CD4-positive, alpha-beta memory T cell (primary cell): ENCODE data around the gene TACC3. TPM values are rescaled to one million over a fixed set of nuclear protein-coding genes. Genes with fewer than 3 reads are reported as not detected.

Experiments
- CTCF ChIA-PET: fragments of 350-600 bp; sonication (Branson Sonifier 250); formaldehyde crosslinking; loops from one replicate; lab custom pipeline; 2021; ENCODE audit warnings: inconsistent platforms; ENCODE audit not compliant: partially characterized antibody; lab: Charles Lee
- POLR2A ChIA-PET: fragments of 350-600 bp; sonication (Branson Sonifier 250); formaldehyde crosslinking; loops from one replicate; lab custom pipeline; 2021; ENCODE audit not compliant: partially characterized antibody; lab: Charles Lee
- DNase-seq, 5 donors: peaks; one replicate each; pipeline versions ENCODE4 v3.0.0 to v3.0.0-alpha.2; 2020 to 2022; ENCODE audit warnings: mixed read lengths in 1 of 5
- H3K27ac ChIP-seq: one replicate; pipeline ENCODE4 v1.7.0; 2013; ENCODE audit warnings: low read depth, low read length
- H3K27me3 ChIP-seq: 2 replicates; pipeline ENCODE4 v1.7.0; 2013; ENCODE audit warnings: mild to moderate bottlenecking, low read length, moderate library complexity; ENCODE audit not compliant: insufficient read depth
- H3K36me3 ChIP-seq: 2 replicates; pipeline ENCODE4 v1.7.0; 2013; ENCODE audit warnings: mild to moderate bottlenecking, low read length, moderate library complexity; ENCODE audit not compliant: insufficient read depth
- H3K4me1 ChIP-seq: 2 replicates; pipeline ENCODE4 v1.7.0; 2013; ENCODE audit warnings: mild to moderate bottlenecking, low read length, moderate library complexity; ENCODE audit not compliant: insufficient read depth
- H3K4me3 ChIP-seq, 2 donors: one replicate each; pipeline ENCODE4 v1.7.0; 2013; ENCODE audit warnings: low read length in 2 of 2, mild to moderate bottlenecking in 1 of 2
- H3K9me3 ChIP-seq, 2 donors: one replicate each; pipeline ENCODE4 v1.7.0; 2013; ENCODE audit warnings: low read length in 2 of 2, control low read depth in 1 of 2; ENCODE audit not compliant: control insufficient read depth in 1 of 2
- H3K27ac Mint-ChIP-seq, 7 donors: one replicate each; pipeline ENCODE4 v1.8.0; 2020 to 2021; ENCODE audit warnings: mixed read lengths in 7 of 7, mild to moderate bottlenecking in 6 of 7, inconsistent platforms in 3 of 7, moderate library complexity in 3 of 7
- H3K27me3 Mint-ChIP-seq, 2 donors: one replicate each; pipeline ENCODE4 v1.8.0; 2020 to 2021; ENCODE audit warnings: mixed read lengths in 2 of 2
- H3K36me3 Mint-ChIP-seq, 2 donors: one replicate each; pipeline ENCODE4 v1.8.0; 2020 to 2021; ENCODE audit warnings: mixed read lengths in 2 of 2, inconsistent platforms in 1 of 2, mild to moderate bottlenecking in 1 of 2
- H3K4me1 Mint-ChIP-seq, 4 donors: one replicate each; pipeline ENCODE4 v1.8.0; 2020 to 2021; ENCODE audit warnings: mixed read lengths in 4 of 4, mild to moderate bottlenecking in 1 of 4
- H3K4me3 Mint-ChIP-seq, 8 donors: one replicate each; pipeline ENCODE4 v1.8.0; 2020 to 2021; ENCODE audit warnings: mixed read lengths in 8 of 8, mild to moderate bottlenecking in 7 of 8, moderate library complexity in 6 of 8, inconsistent platforms in 3 of 8
- H3K9me3 Mint-ChIP-seq, 8 donors: one replicate each; pipeline ENCODE4 v1.8.0; 2020 to 2021; ENCODE audit warnings: mixed read lengths in 8 of 8, mild to moderate bottlenecking in 5 of 8, inconsistent platforms in 3 of 8, moderate library complexity in 1 of 8
- intact Hi-C: fragments of 100-400 bp; cut with micrococcal nuclease; formaldehyde crosslinking; loops from one replicate; pipeline ENCODE4 v1.15.1; 2023
- polyA plus RNA-seq, 2 donors: library from polyadenylated mRNA; unstranded; fragments of 300-500 nt; fragmentation: Illumina TruSeq; gene quantifications; one replicate each; pipeline ENCODE4 v1.2.3, GENCODE V29; 2021
- total RNA-seq, 2 experiments: library from RNA; stranded (reverse); gene quantifications; one replicate each; pipeline ENCODE4 v1.2.3, GENCODE V29; 2021

The TACC3 gene
- total and polyA plus RNA-seq, 4 experiments from 2014 or later = 37.3 to 136 (median 97.7) TPM

- ChIA-PET CTCF (interaction anchor here (0.9 to 11.3 kb wide), 3 partner anchors 68 to 169 kb away, joined by 3 to 160 read pairs (median 4); no protein-coding TSS in a partner anchor), POLR2A (no interaction called here)
- H3K9me3 ChIP-seq = no peaks in the 10 kb centered on the region
- peak overlapping the region in 1 of 7 donors; percentile 41 for H3K27ac Mint-ChIP-seq
- intact Hi-C loops = no loop called here
- peaks cover 0 to 2% (median 0%) of the 10 kb centered on the region in 8 donors for H3K9me3 Mint-ChIP-seq
- H3K36me3 ChIP-seq = peaks cover 28% of the 10 kb centered on the region
- H3K36me3 Mint-ChIP-seq = peaks cover 17 to 34% of the 10 kb centered on the region in 2 donors
- no peak overlapping the region for H3K4me3 ChIP-seq
- no peaks in the 10 kb centered on the region for H3K27me3 Mint-ChIP-seq
- no peaks in the 10 kb centered on the region for H3K27me3 ChIP-seq
- no peaks in the 10 kb centered on the region for H3K4me1 Mint-ChIP-seq
- H3K4me1 ChIP-seq = no peaks in the 10 kb centered on the region
- no peak for DNase-seq
- no peak overlapping the region for H3K27ac ChIP-seq
- no peak overlapping the region for H3K4me3 Mint-ChIP-seq
These were observed 22.7 kb downstream of the TACC3 start for GRCh38 chr4:1743975-1744374.

GRCh38 chr4:1744552-1744951 lies 23.2 kb downstream of the TACC3 start:
- Mint-ChIP-seq H3K27ac (peak overlapping the region in 2 of 7 donors; percentile 21 to 57), H3K27me3 (no peaks in the 10 kb centered on the region), H3K36me3 (peaks cover 15 to 31% of the 10 kb centered on the region in 2 donors), H3K9me3 (no peaks in the 10 kb centered on the region), H3K4me3 (no peak overlapping the region), H3K4me1 (no peaks in the 10 kb centered on the region)
- ChIA-PET CTCF (interaction anchor here (0.8 to 11.3 kb wide), 7 partner anchors 14 to 168 kb away, joined by 3 to 160 read pairs (median 3); no protein-coding TSS in a partner anchor), POLR2A (no interaction called here)
- Histone ChIP-seq H3K27ac (no peak overlapping the region), H3K4me3 (no peak overlapping the region), H3K9me3 (no peaks in the 10 kb centered on the region), H3K36me3 (peaks cover 25% of the 10 kb centered on the region), H3K4me1 (no peaks in the 10 kb centered on the region), H3K27me3 (no peaks in the 10 kb centered on the region)
- intact Hi-C loops = no loop called here
- DNase-seq = no peak

GRCh38 chr4:1745165-1745564 lies 23.8 kb downstream of the TACC3 start:
- peak overlapping the region in 2 of 7 donors; percentile 21 to 81 for H3K27ac Mint-ChIP-seq
- Histone ChIP-seq H3K27me3 (no peaks in the 10 kb centered on the region), H3K4me3 (no peak overlapping the region), H3K27ac (no peak overlapping the region), H3K9me3 (no peaks in the 10 kb centered on the region), H3K36me3 (peaks cover 25% of the 10 kb centered on the region), H3K4me1 (no peaks in the 10 kb centered on the region)
- no peaks in the 10 kb centered on the region for H3K4me1 Mint-ChIP-seq
- H3K9me3 Mint-ChIP-seq = no peaks in the 10 kb centered on the region
- ChIA-PET POLR2A (no interaction called here), CTCF (interaction anchor here (0.8 to 11.3 kb wide), 7 partner anchors 15 to 167 kb away, joined by 3 to 160 read pairs (median 3); no protein-coding TSS in a partner anchor)
- peak overlapping the region in 1 of 8 donors; percentile 61 for H3K4me3 Mint-ChIP-seq
- peaks cover 15 to 30% of the 10 kb centered on the region in 2 donors for H3K36me3 Mint-ChIP-seq
- intact Hi-C loops = no loop called here
- DNase-seq = no peak
- no peaks in the 10 kb centered on the region for H3K27me3 Mint-ChIP-seq

GRCh38 chr4:1745697-1746096 lies 24.4 kb downstream of the TACC3 start:
- peaks cover 21% of the 10 kb centered on the region for H3K36me3 ChIP-seq
- POLR2A ChIA-PET = no interaction called here
- H3K27ac Mint-ChIP-seq = no peak overlapping the region
- DNase-seq = no peak
- H3K36me3 Mint-ChIP-seq = peaks cover 12 to 27% of the 10 kb centered on the region in 2 donors
- no peaks in the 10 kb centered on the region for H3K9me3 ChIP-seq
- H3K9me3 Mint-ChIP-seq = no peaks in the 10 kb centered on the region
- H3K4me3 ChIP-seq = no peak overlapping the region
- intact Hi-C loops = loop anchor here (1.0 kb wide), 1 partner anchor 65 kb away; no protein-coding TSS in a partner anchor
- H3K27me3 ChIP-seq = no peaks in the 10 kb centered on the region
- no peak overlapping the region for H3K4me3 Mint-ChIP-seq
- CTCF ChIA-PET = interaction anchor here (0.9 to 11.3 kb wide), 4 partner anchors 43 to 160 kb away, joined by 3 to 160 read pairs (median 15); no protein-coding TSS in a partner anchor
- H3K4me1 Mint-ChIP-seq = peaks cover 0 to 2% (median 0%) of the 10 kb centered on the region in 4 donors
- no peaks in the 10 kb centered on the region for H3K27me3 Mint-ChIP-seq
- H3K27ac ChIP-seq = no peak overlapping the region
- H3K4me1 ChIP-seq = no peaks in the 10 kb centered on the region

- Mint-ChIP-seq H3K9me3 (no peaks in the 10 kb centered on the region), H3K27ac (no peak overlapping the region)
These were observed 25.0 kb downstream of the TACC3 start for GRCh38 chr4:1746265-1746691.

GRCh38 chr4:1746919-1747602 lies 25.7 kb downstream of the TACC3 start:
- Mint-ChIP-seq H3K4me3 (no peak overlapping the region), H3K9me3 (no peaks in the 10 kb centered on the region), H3K27ac (no peak overlapping the region), H3K27me3 (no peaks in the 10 kb centered on the region), H3K4me1 (peaks cover 0 to 5% (median 0%) of the 10 kb centered on the region in 4 donors), H3K36me3 (peaks cover 3 to 17% of the 10 kb centered on the region in 2 donors)
- intact Hi-C loops = loop anchor here (1.0 kb wide), 1 partner anchor 63 kb away; no protein-coding TSS in a partner anchor
- ChIA-PET CTCF (interaction anchor here (0.8 to 11.3 kb wide), 7 partner anchors 11 to 194 kb away, joined by 3 to 160 read pairs (median 5); no protein-coding TSS in a partner anchor), POLR2A (no interaction called here)
- Histone ChIP-seq H3K27me3 (no peaks in the 10 kb centered on the region), H3K4me3 (no peak overlapping the region), H3K27ac (no peak overlapping the region), H3K9me3 (no peaks in the 10 kb centered on the region), H3K4me1 (no peaks in the 10 kb centered on the region), H3K36me3 (peaks cover 7% of the 10 kb centered on the region)
- DNase-seq = no peak

More at GRCh38 chr4:1746265-1746691, 25.0 kb downstream of the TACC3 start:
- Histone ChIP-seq H3K4me1 (no peaks in the 10 kb centered on the region), H3K4me3 (no peak overlapping the region), H3K27ac (no peak overlapping the region), H3K27me3 (no peaks in the 10 kb centered on the region), H3K9me3 (no peaks in the 10 kb centered on the region), H3K36me3 (peaks cover 15% of the 10 kb centered on the region)
- Mint-ChIP-seq H3K36me3 (peaks cover 9 to 23% of the 10 kb centered on the region in 2 donors), H3K27me3 (no peaks in the 10 kb centered on the region), H3K4me3 (no peak overlapping the region), H3K4me1 (peaks cover 0 to 5% (median 0%) of the 10 kb centered on the region in 4 donors)
- POLR2A ChIA-PET = no interaction called here
- intact Hi-C loops = loop anchor here (1.0 kb wide), 1 partner anchor 64 kb away; no protein-coding TSS in a partner anchor
- DNase-seq = peak; percentile 53 to 67 (median 64)
- CTCF ChIA-PET = interaction anchor here (0.9 to 11.3 kb wide), 3 partner anchors 53 to 160 kb away, joined by 4 to 160 read pairs (median 26); no protein-coding TSS in a partner anchor

GRCh38 chr4:1747603-1747967 lies 26.3 kb downstream of the TACC3 start:
- Histone ChIP-seq H3K4me1 (peaks cover 4% of the 10 kb centered on the region), H3K4me3 (no peak overlapping the region), H3K27ac (no peak overlapping the region), H3K9me3 (no peaks in the 10 kb centered on the region), H3K27me3 (no peaks in the 10 kb centered on the region), H3K36me3 (peaks cover 3% of the 10 kb centered on the region)
- ChIA-PET CTCF (interaction anchor here (0.8 to 11.3 kb wide), 9 partner anchors 7 to 194 kb away, joined by 3 to 160 read pairs (median 4); no protein-coding TSS in a partner anchor), POLR2A (interaction anchor here (1.1 kb wide), 1 partner anchor 151 kb away, joined by 3 read pairs; no protein-coding TSS in a partner anchor)
- Mint-ChIP-seq H3K4me3 (no peak overlapping the region), H3K27me3 (no peaks in the 10 kb centered on the region), H3K4me1 (peaks cover 0 to 5% (median 0%) of the 10 kb centered on the region in 4 donors), H3K36me3 (peaks cover 3 to 13% of the 10 kb centered on the region in 2 donors), H3K27ac (peak overlapping the region in 1 of 7 donors; percentile 59), H3K9me3 (no peaks in the 10 kb centered on the region)
- no peak for DNase-seq
- intact Hi-C loops = no loop called here
